IMR-90 (cell line): ENCODE results near the gene SUPT3H.

Experiments used
- CEBPB ChIP-seq: IDR thresholded peaks from 2 replicates; pipeline ENCODE4 v1.6.1; 2012; ENCODE audit warnings: low read depth, low read length, improper control_type of control experiment
- CHD1 ChIP-seq: IDR thresholded peaks from 2 replicates; pipeline ENCODE4 v1.6.1; 2012; ENCODE audit warnings: low read depth, low read length, improper control_type of control experiment
- MAFK ChIP-seq: IDR thresholded peaks from 2 replicates; pipeline ENCODE4 v1.6.1; 2012; ENCODE audit warnings: low read depth, low read length, improper control_type of control experiment
- MXI1 ChIP-seq: IDR thresholded peaks from 2 replicates; pipeline ENCODE4 v1.6.1; 2012; ENCODE audit warnings: low read depth, mild to moderate bottlenecking, low read length, moderate library complexity, borderline replicate concordance
- POLR2A ChIP-seq: IDR thresholded peaks from 2 replicates; pipeline ENCODE4 v1.6.1; 2012; ENCODE audit warnings: mild to moderate bottlenecking, low read depth, low read length
- RCOR1 ChIP-seq: IDR thresholded peaks from 2 replicates; pipeline ENCODE4 v1.6.1; 2012; ENCODE audit warnings: mild to moderate bottlenecking, low read length, improper control_type of control experiment; ENCODE audit not compliant: insufficient replicate concordance
- RFX5 ChIP-seq: IDR thresholded peaks from 2 replicates; pipeline ENCODE4 v1.8.0; 2012; ENCODE audit warnings: low read depth, mild to moderate bottlenecking, low read length, moderate library complexity
- SMC3 ChIP-seq: fragments of 150-350 bp; IDR thresholded peaks from 2 replicates; pipeline ENCODE4 v1.6.1; 2016; ENCODE audit warnings: low read depth, mild to moderate bottlenecking, antibody characterized with exemption, low read length, moderate library complexity
- TF ChIP-seq, protein P1 (sequence below): conservative IDR thresholded peaks from 2 replicates; pipeline ENCODE4 v1.5.1; 2012; ENCODE audit warnings: mild to moderate bottlenecking, low read depth, low read length, improper control_type of control experiment
- TF ChIP-seq, protein P2 (sequence below): fragments of 150-350 bp; IDR thresholded peaks from 2 replicates; pipeline ENCODE4 v1.6.1; 2017; ENCODE audit warnings: mild to moderate bottlenecking, antibody characterized with exemption, low read length, low read depth
- TF ChIP-seq, protein P3 (sequence below): fragments of 150-350 bp; IDR thresholded peaks from 2 replicates; pipeline ENCODE4 v1.6.1; 2016; ENCODE audit warnings: low read depth, mild to moderate bottlenecking, low read length, moderate library complexity, borderline replicate concordance

DNA sequence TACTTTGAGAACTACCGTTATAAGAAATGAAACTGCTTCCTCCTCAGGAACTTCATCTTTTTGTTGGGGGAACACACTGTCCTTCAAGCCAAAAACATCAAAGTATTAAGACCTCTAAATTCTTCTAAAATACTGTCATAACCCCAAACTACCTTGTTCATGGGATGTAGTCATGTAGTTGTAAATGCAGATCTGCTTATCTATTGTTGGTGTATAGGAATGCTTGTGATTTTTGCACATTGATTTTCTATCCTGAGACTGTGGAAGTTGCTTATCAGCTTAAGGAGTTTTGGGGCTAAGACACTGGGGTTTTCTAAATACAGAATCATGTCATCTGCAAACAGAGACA, 332.5 kb downstream of the SUPT3H start:
- TF ChIP-seq, protein P1, sequence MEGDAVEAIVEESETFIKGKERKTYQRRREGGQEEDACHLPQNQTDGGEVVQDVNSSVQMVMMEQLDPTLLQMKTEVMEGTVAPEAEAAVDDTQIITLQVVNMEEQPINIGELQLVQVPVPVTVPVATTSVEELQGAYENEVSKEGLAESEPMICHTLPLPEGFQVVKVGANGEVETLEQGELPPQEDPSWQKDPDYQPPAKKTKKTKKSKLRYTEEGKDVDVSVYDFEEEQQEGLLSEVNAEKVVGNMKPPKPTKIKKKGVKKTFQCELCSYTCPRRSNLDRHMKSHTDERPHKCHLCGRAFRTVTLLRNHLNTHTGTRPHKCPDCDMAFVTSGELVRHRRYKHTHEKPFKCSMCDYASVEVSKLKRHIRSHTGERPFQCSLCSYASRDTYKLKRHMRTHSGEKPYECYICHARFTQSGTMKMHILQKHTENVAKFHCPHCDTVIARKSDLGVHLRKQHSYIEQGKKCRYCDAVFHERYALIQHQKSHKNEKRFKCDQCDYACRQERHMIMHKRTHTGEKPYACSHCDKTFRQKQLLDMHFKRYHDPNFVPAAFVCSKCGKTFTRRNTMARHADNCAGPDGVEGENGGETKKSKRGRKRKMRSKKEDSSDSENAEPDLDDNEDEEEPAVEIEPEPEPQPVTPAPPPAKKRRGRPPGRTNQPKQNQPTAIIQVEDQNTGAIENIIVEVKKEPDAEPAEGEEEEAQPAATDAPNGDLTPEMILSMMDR, result no peak
- TF ChIP-seq POLR2A (no peak), CEBPB (no peak), SMC3 (no peak), RCOR1 (no peak), RFX5 (no peak), CHD1 (no peak), MXI1 (no peak), MAFK (no peak)
- TF ChIP-seq, protein P2, sequence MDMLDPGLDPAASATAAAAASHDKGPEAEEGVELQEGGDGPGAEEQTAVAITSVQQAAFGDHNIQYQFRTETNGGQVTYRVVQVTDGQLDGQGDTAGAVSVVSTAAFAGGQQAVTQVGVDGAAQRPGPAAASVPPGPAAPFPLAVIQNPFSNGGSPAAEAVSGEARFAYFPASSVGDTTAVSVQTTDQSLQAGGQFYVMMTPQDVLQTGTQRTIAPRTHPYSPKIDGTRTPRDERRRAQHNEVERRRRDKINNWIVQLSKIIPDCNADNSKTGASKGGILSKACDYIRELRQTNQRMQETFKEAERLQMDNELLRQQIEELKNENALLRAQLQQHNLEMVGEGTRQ, result no peak
- TF ChIP-seq, protein P3, sequence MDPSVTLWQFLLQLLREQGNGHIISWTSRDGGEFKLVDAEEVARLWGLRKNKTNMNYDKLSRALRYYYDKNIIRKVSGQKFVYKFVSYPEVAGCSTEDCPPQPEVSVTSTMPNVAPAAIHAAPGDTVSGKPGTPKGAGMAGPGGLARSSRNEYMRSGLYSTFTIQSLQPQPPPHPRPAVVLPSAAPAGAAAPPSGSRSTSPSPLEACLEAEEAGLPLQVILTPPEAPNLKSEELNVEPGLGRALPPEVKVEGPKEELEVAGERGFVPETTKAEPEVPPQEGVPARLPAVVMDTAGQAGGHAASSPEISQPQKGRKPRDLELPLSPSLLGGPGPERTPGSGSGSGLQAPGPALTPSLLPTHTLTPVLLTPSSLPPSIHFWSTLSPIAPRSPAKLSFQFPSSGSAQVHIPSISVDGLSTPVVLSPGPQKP, result no peak
